HS-5 (cell line): Measurements from ENCODE around the gene TWIST2.

Source experiments
- DNase-seq: peaks from one replicate; pipeline ENCODE4 v3.0.0-alpha.2; 2012; ENCODE audit warnings: low read depth

The TWIST2 gene

DNA sequence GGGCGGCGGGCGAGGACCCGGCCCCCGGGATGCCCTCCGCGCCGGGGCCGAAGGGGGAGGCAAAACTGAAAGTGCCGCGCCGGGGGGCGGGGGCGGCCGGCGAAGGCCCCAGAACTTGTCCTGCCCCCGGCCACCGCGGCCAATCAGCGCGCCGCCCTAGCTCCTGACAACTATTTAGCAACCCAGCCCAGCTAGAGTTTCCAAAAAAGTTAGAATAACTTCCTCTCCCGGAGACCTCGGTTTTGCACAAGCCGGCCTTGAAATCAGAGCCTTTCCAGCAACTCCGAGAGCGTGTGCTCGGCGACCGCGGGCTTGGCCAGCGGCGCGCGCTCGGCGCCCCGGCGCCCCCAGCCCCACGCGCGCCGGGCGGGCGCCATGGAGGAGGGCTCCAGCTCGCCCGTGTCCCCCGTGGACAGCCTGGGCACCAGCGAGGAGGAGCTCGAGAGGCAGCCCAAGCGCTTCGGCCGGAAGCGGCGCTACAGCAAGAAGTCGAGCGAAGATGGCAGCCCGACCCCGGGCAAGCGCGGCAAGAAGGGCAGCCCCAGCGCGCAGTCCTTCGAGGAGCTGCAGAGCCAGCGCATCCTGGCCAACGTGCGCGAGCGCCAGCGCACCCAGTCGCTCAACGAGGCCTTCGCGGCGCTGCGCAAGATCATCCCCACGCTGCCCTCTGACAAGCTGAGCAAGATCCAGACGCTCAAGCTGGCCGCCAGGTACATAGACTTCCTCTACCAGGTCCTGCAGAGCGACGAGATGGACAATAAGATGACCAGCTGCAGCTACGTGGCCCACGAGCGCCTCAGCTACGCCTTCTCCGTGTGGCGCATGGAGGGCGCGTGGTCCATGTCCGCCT lies at the start of gene TWIST2:
TWIST2 (plus strand) TSS at position 245 of the 850 bp plus-strand sequence; CDS start at position 376, 131 bp downstream.
- DNase-seq = peak; percentile 90

DNA sequence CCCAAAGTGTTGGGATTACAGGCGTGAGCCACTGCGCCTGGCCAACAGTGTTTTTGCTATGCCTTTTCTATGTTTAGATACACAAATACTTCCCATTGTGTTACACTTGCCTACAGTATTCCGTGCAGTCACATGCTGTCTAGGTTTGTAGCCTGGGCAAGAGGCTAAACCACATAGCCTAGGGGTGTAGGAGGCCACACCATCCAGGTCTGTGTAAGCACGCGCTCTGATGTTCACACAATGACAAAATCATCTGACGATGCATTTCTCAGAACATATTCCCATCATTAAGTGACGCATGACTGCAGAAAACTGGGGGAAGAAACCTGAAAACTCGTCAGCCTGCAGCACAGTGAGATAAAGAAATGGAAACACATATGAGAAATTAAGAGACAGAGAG lies 46.1 kb upstream of the TWIST2 start:
- no peak for DNase-seq

DNA sequence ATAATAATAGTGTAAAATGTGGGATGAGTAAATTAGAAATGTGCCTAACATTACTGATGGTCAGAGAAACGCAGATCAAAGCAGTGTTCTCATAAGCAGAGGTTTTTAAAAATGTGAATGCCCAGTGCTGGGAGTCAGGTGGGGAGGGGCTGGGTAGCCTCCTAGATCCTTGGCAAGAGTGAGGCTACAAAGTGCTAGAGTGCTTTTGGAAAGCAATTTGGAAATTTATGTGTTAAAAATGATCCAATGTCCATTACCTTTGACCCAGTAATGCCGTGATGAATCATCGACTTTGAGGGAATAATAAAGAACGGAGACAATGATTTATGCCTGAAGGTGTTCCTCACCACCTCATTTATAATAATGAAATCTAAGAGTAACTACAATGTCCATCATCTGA lies 44.9 kb upstream of the TWIST2 start:
- DNase-seq = no peak

DNA sequence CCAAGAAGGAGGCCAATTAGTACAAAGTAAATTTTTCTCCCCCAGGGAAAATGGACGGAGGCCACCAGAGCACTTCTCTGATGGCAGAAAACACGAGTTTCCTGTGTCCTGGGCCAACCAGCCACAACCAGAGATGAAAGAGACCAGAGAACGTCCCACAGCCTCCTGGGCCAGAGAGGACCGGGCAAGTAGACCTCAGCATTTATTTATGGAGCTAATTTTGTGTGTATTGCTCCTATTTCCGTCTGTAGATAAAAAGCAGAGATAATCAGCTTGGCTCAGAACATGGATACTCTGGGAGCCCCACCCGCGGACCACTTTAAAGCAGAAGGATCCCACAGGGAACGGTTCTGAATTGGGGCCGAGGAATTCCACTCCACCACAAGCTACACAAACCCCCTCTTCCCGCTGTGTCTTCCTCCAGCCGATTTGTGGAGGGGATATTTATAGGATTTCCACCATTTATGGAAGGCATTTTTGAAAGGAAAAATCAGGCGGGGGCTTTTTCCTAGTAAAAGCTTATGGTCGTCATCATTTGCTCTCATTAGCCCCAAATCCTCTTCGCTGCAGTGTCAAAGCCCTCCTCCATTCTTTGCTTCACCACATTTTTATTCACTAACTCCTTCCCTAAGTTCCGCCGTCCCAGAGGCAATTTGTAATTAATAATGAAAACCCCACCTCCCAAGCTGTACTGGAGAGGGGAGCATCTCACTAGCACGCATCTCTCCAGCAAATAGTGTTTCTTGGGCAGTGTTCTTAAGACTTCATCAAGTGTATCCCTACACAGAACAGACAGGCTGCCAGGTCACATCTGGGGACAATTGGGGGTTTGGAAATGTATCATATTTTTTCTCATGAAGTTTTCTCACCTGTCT lies 43.7 kb upstream of the TWIST2 start:
- no peak for DNase-seq

DNA sequence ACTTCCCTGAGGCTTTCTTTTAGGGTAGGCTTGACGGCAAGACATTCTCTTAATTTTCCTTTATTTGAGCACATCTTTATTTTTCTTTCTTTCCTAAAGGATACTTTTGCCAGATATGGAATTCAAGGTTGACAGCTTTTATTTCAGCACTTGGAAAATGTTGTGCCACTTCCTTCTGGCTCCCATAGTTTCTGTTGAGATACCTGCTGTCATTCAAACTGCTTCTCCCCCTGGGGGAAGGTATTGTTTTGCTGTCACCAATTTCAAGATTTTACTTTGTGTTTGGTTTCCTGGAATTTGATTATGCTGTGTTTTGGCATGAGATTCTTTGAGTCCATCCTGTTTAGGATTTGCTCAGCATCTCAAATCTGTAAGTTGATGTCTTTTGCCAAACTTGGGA lies 39.1 kb upstream of the TWIST2 start:
- DNase-seq = no peak

DNA sequence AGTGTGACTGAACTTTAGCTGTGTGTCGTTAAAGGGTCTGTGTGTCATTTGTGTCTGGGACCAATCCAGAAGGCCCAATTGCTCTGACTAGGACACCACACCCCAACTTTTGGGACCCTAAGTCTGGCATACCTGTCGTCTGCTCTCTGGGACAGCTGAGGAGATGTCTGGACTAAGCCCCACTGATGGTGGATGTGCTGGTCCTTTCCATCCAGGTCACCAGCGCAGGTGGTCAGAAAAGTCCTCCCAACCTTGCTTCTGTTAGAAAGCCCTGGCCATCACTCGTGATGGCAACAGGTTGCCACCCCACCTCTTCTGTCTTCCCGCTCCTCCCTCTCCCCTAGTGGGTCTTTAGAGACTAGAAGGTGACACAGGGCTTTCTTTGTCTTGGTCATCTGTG lies 37.6 kb upstream of the TWIST2 start:
- DNase-seq = no peak

DNA sequence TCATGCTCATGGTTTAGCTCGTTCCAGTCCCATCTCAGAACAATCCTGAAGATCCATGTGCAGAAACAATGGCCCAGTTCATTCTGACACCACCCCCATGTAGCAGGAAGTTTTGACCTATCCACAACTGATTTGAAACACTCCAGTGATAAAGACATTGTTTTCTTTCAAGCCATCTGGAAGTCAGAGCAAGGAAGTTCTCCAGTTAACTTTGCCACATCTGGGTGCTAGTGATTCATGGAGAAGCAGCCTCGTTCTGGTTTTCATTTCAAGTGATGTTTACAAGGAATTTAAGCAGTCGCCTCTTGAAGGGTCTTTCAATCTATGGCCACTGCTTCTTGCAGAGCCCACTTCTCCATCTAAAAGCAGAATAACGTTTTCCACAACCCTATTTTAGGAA lies 36.6 kb upstream of the TWIST2 start:
- peak; percentile 31 for DNase-seq

DNA sequence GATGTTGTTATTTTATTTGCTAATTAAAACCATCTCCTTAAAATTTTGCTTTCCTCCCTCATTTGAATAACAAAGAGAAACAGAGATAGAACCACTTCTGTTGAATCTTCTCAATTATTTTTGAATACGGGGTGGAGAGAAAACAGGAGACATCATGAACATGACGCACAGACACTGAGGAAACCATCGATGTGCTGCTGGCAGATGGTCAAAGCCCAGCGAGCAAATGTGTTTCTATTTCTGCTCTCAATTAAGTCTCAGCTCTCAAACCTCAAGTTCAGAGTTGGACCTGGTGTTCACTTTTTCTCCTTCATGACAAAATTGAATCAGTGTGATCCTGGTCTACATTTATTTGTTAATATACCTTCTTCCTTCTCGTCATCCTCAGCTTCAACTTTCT lies 36.1 kb upstream of the TWIST2 start:
- DNase-seq = peak; percentile 18

DNA sequence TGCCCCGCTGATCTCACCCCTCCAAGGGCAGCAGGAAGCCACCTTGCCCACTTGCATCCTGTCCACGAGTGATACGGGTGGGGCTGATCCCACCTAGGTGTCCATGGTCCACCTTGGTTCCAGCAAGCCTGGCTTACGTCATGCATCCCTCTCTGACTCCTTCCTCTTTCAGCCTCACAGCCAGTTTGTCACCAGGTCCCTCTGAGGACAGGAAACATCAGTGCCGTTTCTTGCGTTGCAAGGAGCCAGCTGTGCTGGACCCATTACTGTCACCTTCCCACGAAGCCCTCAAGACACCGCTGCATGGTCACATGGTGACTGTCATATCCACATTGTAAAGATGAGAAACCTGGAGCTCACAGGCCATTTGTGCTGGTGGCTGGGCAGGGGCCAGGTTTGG lies 34.8 kb upstream of the TWIST2 start:
- no peak for DNase-seq

DNA sequence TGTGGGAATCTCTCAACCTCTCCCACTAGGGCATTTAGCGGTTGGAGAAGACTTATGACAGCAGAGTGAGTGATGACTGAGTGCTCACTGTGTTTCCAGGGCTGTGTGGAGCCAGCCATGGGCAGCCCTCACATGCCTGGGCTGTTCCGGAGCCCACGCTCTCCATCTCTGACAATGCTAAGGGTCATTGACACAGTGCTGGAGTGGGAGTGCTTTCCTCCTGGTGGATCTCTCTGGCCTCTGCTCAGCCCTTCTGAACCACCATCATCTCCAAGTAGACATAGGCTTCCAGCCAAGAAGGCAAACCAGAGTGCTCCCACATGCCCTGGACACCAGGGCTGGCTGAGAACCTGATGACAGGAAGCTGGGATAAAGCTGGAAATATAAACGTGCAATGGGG lies 33.1 kb upstream of the TWIST2 start:
- DNase-seq = no peak

DNA sequence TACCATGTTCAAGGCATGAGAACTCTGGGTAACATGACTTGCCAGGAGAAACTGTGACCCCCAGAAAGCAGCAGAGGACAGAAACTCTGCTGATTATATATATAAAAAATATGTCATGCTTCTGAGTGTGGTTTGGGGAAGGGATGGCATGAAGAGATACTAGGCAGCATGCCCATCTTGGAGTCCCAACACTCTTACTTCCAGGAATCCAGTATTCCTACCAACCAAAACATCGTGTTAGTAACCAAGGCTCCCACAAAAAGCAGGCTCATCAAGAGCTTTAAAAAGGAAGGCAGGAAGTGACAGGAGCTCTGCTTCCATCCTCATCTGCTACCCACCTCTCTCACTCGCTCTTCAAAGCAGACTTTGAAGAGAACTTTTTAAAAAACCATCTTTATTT lies 31.6 kb upstream of the TWIST2 start:
- no peak for DNase-seq

DNA sequence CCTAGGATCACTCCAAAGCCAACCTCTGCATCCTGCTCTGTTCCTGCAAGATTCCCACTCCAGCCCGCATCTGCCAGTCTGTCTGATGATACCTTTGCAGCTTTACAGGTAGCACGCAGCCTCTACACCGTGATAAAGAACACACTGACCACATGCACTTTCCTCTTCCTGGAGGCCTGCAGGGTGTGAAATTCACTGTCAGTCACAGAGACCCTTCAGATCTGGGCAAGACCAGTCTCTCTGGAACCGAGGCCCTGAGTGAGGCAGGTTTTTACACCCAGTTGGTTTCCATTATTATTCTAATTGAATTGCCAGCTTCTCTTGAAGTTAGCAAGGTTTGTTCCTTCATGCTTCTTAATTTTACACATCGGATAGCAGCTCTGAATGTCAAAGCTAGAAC lies 30.5 kb upstream of the TWIST2 start:
- DNase-seq = no peak

DNA sequence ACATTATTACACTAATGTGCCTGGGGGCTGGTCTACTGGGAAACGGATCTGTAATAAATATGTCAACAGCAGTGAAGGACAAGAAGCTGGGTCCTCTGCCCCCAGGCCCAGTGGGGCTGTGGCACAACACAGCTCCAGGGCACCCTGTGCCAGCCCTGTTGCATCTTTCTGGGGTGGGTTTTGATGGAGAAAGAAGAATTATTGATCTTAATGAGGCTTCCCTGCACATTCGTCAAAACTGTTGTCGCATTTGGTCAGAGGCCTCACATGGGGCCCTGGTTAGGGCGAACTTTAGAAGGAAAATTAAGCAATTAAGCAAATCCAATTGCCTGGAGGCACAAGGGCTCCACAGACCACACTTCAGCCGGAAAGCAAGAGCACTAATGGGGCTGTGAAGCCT lies 30.0 kb upstream of the TWIST2 start:
- no peak for DNase-seq

DNA sequence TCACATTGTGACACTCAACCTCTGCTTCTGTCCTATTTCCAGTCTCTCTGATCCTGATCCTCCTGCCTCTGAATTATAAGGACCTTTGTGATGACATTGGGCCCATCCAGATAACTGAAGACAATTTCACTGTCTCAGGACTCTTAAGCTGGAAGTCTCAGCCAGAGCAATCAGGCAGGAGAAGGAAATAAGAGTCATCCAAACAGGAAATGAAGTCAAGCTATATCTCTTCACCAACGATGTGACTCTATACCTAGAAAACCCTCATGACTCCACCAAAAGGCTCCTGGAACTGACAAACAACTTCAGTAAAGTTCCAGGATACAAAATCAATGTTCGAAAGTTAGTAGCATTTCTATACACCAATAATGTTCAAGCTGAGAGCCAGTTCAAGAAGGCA lies 29.3 kb upstream of the TWIST2 start:
- no peak for DNase-seq

DNA sequence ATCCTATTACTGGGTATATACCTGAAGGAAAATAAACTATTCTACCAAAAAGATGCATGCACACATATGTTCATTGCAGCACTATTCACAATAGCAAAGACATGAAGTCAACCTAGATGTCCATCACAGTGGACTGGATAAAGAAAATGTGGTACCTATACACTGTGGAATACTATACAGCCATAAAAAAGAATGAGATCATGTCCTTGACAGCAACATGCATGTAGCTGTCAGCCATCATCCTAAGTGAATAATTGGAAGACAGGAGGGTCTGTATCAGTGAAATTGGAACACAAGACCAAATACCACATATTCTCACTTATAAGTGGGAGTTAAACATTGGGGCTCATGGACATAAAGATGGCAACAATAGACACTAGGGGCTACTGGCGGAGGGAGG lies 27.7 kb upstream of the TWIST2 start:
- no peak for DNase-seq

DNA sequence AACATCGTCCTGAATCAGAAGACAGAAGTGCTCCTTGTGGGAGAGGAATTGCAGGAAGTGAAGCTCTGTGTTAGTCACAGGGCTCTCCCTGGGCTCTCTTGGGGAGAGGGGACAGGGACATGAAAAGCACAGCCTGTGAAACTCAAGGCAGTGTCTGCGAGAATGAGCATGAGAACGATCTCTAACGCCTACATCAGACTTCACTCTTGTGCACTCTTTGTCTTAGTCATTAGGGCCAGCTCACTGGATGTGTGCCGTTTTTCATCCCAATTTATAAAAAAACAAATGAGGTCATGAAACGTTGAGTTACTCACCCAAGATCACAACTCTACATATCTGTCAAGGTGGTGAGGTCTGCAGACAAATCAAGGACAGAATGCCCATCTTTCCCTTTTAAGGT lies 27.0 kb upstream of the TWIST2 start:
- no peak for DNase-seq

DNA sequence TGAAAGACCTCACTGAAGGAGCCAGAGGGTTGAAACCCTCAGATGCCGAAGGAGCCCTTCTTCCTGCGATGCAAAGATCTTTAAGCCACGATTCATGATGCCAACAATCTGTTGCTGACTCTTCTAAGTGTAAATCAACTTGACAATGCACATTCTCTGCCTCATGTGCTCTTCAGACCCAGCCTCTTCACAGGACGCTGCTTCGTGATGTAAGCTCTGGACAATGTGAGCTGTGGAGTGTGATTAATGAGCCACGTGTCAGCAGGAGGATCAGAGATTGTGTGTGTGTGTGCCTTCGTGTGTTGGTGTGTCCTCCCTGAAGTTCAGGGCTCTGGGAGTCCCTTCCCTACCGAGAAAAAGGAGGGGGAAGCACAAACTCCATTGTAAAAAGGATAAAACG lies 26.5 kb upstream of the TWIST2 start:
- DNase-seq = no peak

DNA sequence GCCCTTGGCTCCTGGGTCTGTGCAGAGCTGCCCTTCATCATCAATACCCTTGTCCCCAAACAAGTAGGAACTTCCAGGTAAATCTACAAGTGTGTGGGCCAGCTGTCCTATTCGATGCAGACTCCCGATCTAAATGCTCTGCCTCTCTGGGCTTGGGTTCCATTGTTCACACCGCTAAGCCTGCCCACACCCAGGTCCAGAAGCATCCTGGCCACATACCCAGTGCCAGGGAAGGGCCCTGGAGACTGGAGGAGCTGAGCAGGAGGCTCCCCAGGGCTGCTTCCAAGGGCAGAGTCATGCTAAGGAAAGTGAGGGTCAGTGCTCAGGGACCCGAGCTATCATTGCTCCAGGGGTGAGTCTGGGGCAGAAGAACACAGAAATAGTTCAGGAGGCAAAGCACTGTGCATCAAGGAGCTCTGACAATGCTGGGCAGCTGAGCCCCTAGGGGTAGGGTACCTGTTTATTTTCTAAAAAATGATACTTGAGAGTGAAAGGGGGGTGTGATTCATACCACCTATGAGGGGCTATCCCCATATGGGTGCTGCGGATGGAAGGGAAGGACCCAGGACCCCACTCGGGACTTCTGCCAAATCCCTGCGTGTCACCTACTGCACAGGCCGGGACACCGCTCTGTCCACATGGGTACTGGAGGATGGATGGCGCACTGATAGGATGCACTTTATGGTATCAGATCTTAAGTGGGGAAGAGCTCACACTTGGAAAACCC lies 25.8 kb upstream of the TWIST2 start:
- no peak for DNase-seq

DNA sequence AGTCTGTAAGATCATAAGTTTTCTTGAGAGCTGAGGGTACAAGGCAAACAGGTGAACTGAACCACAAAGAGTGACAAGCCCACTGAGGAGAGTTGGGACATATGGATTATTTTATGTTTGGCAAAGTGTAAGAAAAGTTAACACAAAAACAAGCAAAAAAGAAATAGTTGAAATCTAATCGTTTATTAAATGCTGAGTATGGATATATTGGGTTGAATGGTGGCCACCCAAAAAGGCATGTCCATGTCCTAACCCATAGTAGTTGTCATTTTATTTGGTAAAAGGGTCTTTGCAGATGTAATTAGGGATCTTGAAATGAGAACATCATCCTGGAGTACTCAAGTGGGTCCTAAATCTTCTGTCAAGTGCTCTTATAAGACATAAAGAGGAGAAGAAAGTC lies 24.9 kb upstream of the TWIST2 start:
- DNase-seq = no peak

DNA sequence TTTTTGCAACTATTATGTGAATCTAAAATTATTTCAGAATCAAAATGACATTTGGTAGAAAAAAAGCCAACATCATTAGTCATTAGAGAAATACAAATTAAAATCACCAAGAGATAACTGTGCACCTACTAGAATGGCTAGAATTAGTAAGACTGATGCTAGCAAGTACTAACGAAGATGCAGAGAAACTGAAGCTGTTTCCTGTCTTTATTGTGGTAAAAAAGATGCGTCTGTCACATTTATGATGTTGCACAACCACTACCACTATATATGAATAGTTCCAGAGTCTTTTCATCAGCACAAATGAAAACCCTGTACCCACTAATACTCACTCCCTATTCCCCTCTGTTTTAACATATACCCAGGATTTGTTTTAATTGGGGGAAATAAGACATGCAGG lies 16.7 kb upstream of the TWIST2 start:
- DNase-seq = no peak

DNA sequence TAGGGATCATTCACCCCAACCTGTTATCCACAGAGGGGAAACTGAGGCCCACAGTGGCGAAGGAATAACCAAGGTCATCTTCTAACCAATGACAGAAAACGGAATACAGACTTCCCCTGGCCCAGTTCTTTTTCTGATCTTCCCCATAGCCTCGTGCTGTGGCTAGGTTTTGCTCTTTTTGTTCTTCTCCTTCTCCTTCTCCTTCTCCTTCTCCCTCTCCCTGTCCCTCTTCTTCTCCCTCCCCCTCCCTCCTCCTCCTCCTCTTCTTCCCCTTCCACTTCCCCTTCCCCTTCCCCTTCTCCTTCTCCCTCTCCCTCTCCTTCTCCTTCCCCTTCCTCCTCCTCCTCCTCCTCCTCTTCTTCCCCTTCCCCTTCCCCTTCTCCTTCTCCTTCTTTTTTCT lies 12.9 kb upstream of the TWIST2 start:
- no peak for DNase-seq

DNA sequence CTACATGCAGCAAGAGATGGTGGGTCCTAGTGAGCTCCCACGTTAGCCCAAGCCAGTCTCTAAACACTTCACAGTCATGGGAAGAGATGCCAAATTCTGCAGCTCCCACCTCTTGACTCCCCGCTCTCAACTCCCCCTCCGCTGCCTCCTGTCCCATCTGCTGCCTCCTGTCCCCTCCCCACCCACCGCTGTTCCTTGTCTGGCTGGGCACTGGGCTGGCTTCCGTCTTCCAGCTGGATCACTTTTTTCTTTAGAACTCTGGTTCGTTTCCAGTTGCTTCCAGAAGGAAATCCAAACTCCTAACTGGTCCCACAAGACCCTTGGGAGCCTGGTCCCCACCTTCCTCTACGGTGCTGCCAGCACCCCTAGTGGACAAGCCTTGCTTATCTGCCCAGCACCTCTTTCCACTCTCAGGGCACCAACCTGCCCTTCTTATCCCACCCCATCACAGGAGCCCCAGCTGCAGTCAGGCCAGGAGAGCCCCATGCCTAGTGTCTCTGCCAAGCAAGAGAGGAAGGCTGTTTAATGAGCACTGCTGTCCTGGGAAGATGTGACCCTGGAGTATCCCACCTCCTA lies 12.1 kb upstream of the TWIST2 start:
- no peak for DNase-seq
